ENCODE measurements around the gene CEP89. TPM values are rescaled to one million over a fixed set of nuclear protein-coding genes. Genes with fewer than 3 reads are reported as not detected.
"Not testable (repeated sequence)": the region's sequence is repeated elsewhere in the genome, so short reads cannot be mapped to it uniquely, and the experiment has no call there.

The CEP89 gene
- total RNA-seq, 3 donors from 2014 or later = 14.8 to 17.8 (median 14.8) TPM

DNA sequence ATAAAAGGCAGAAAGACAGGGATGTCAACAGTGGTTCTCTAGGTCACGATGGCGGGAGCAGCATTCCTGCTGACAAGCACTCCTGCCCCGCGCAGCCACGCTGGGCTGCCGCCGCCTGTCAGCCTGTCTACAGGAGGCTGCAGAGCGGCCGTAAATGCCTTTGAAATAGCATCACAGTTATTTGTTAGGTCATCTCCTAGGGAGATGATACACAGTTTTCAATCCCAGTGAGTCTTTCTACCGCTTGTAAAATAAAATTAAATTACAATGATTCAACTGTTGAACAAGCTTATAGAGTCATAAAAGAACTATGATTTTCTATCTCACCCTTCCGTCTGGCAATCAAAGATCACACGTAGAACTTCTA lies 94.9 kb downstream of the CEP89 start:
- Mint-ChIP-seq H3K4me3 (no peak overlapping the region), H3K27me3 (ENCODE audit: low read depth) (no peaks in the 10 kb centered on the region), H3K9me3 (no peaks in the 10 kb centered on the region), H3K36me3 (ENCODE audit: insufficient read depth) (peaks cover 7% of the 10 kb centered on the region), H3K4me1 (ENCODE audit: low read depth) (no peaks in the 10 kb centered on the region)
- no peak for ATAC-seq
- no peak for DNase-seq

DNA sequence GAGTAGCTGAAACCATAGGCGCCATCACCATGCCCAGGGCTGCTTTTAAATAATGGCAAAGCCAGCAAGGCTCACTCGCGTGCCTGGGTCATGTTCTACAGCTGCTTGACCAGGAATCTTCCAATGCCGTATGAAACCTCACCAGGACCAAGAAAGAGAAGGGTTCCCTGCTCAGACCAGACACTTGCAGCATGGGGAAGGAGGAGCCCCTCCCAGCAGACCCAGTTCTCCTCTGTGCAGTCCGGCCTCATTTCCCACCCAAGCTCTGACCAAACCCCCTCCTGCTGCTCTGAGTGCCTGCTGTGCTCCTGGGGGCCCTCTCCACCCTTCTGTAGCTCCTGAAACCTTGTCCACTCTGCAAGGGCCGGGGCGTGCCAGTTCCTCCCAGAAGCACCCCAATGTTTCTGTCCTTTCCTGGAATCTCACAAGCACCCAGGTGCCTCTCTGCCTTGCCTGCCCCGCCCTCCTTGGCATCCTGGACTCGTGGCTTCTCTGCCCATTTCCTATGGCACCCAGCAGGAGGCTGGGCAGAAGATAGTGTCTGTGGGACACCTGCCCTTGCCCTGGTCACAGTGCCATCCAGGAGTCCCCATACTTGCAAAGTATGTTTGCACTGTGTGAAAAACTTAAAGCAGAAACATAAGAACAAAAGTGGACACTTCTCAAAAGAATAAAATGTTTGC lies 95.4 kb downstream of the CEP89 start:
- ATAC-seq (no peak), DNase-seq (no peak)
- H3K36me3 Mint-ChIP-seq (ENCODE audit: insufficient read depth) = peaks cover 7% of the 10 kb centered on the region
- no peaks in the 10 kb centered on the region for H3K27me3 Mint-ChIP-seq (ENCODE audit: low read depth)
- H3K4me1 Mint-ChIP-seq (ENCODE audit: low read depth) = no peaks in the 10 kb centered on the region
- H3K4me3 Mint-ChIP-seq = no peak overlapping the region
- no peaks in the 10 kb centered on the region for H3K9me3 Mint-ChIP-seq

- ATAC-seq (no peak), DNase-seq (no peak)
- H3K9me3 Mint-ChIP-seq = no peaks in the 10 kb centered on the region
- H3K36me3 Mint-ChIP-seq (ENCODE audit: insufficient read depth) = peaks cover 7% of the 10 kb centered on the region
- H3K27me3 Mint-ChIP-seq (ENCODE audit: low read depth) = no peaks in the 10 kb centered on the region
- no peak overlapping the region for H3K4me3 Mint-ChIP-seq
- H3K4me1 Mint-ChIP-seq (ENCODE audit: low read depth) = no peaks in the 10 kb centered on the region
Observed at GRCh38 chr19:32875428-32875827, 96.3 kb downstream of the CEP89 start.

DNA sequence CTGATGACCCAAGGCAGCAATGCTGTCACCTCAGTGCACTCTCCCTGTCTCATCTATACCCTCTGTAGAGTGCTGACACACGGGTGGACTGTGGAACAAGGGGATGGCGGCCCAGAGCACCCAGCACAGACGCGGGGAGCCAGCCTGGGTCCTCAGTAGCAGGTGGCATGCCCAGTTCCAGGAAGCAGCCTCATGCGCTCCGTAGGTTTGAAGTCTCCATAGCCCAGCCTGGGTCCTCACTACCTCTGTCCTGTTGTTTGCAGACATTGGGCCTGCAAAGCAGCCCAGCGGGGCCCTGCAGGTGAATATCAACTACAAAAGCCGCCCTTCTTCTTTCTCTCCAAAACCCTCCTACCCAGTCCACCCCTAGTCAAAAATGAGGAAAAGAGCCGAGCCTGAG lies 97.2 kb downstream of the CEP89 start:
- H3K36me3 Mint-ChIP-seq (ENCODE audit: insufficient read depth) = peaks cover 7% of the 10 kb centered on the region
- H3K9me3 Mint-ChIP-seq = no peaks in the 10 kb centered on the region
- H3K4me3 Mint-ChIP-seq = no peak overlapping the region
- ATAC-seq = no peak
- no peaks in the 10 kb centered on the region for H3K27me3 Mint-ChIP-seq (ENCODE audit: low read depth)
- DNase-seq = no peak
- no peaks in the 10 kb centered on the region for H3K4me1 Mint-ChIP-seq (ENCODE audit: low read depth)

- Mint-ChIP-seq H3K9me3 (no peaks in the 10 kb centered on the region), H3K36me3 (ENCODE audit: insufficient read depth) (peaks cover 5% of the 10 kb centered on the region), H3K27me3 (ENCODE audit: low read depth) (no peaks in the 10 kb centered on the region), H3K4me1 (ENCODE audit: low read depth) (no peaks in the 10 kb centered on the region), H3K4me3 (no peak overlapping the region)
- no peak for DNase-seq
- no peak for ATAC-seq
Observed at GRCh38 chr19:32873247-32873959, 98.4 kb downstream of the CEP89 start.

DNA sequence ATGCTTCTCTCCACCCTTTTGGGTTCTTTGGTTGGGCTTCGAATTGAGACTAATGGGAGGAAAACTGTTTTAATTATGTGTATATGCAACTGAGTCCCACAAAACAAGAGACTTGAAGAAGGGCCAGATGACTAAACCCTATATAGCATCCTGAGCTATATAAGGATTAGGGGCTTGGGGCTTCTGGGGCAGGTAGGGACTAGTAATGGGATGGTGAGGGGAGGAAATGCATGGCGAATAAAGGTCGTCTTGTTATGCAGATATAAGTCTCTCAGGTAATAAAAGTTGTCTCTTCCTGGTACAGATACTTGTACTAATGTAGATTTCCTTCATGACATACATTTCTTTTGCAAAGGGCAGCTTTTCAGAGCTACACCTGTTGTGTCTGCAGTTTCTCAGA lies 99.4 kb downstream of the CEP89 start:
- H3K36me3 Mint-ChIP-seq (ENCODE audit: insufficient read depth) = no peaks in the 10 kb centered on the region
- no peaks in the 10 kb centered on the region for H3K4me1 Mint-ChIP-seq (ENCODE audit: low read depth)
- H3K9me3 Mint-ChIP-seq = no peaks in the 10 kb centered on the region
- DNase-seq (no peak), ATAC-seq (no peak)
- H3K27me3 Mint-ChIP-seq (ENCODE audit: low read depth) = no peaks in the 10 kb centered on the region
- no peak overlapping the region for H3K4me3 Mint-ChIP-seq

GRCh38 chr19:32870981-32871451 lies 100.7 kb downstream of the CEP89 start:
- no peak for ATAC-seq
- H3K4me1 Mint-ChIP-seq (ENCODE audit: low read depth) = no peaks in the 10 kb centered on the region
- H3K9me3 Mint-ChIP-seq = no peaks in the 10 kb centered on the region
- no peak for DNase-seq
- no peaks in the 10 kb centered on the region for H3K36me3 Mint-ChIP-seq (ENCODE audit: insufficient read depth)
- H3K27me3 Mint-ChIP-seq (ENCODE audit: low read depth) = no peaks in the 10 kb centered on the region
- H3K4me3 Mint-ChIP-seq = no peak overlapping the region

- H3K36me3 Mint-ChIP-seq (ENCODE audit: insufficient read depth) = no peaks in the 10 kb centered on the region
- ATAC-seq = no peak
- no peaks in the 10 kb centered on the region for H3K4me1 Mint-ChIP-seq (ENCODE audit: low read depth)
- no peak overlapping the region for H3K4me3 Mint-ChIP-seq
- no peaks in the 10 kb centered on the region for H3K9me3 Mint-ChIP-seq
- DNase-seq = no peak
- no peaks in the 10 kb centered on the region for H3K27me3 Mint-ChIP-seq (ENCODE audit: low read depth)
Observed at GRCh38 chr19:32869966-32870573, 101.7 kb downstream of the CEP89 start.

GRCh38 chr19:32869369-32869965 lies 102.3 kb downstream of the CEP89 start, which contains the start of gene SLC7A9:
Gene SLC7A9 (minus strand): TSS chr19:32869767. CDS start chr19:32868534, 1,233 bp downstream.
- no peaks in the 10 kb centered on the region for H3K4me1 Mint-ChIP-seq (ENCODE audit: low read depth)
- H3K9me3 Mint-ChIP-seq = no peaks in the 10 kb centered on the region
- no peak within 1 kb of the TSS for H3K4me3 Mint-ChIP-seq
- DNase-seq (no peak), ATAC-seq (no peak)
- no peaks in the 10 kb centered on the region for H3K27me3 Mint-ChIP-seq (ENCODE audit: low read depth)
- no peaks in the 10 kb centered on the region for H3K36me3 Mint-ChIP-seq (ENCODE audit: insufficient read depth)

DNA sequence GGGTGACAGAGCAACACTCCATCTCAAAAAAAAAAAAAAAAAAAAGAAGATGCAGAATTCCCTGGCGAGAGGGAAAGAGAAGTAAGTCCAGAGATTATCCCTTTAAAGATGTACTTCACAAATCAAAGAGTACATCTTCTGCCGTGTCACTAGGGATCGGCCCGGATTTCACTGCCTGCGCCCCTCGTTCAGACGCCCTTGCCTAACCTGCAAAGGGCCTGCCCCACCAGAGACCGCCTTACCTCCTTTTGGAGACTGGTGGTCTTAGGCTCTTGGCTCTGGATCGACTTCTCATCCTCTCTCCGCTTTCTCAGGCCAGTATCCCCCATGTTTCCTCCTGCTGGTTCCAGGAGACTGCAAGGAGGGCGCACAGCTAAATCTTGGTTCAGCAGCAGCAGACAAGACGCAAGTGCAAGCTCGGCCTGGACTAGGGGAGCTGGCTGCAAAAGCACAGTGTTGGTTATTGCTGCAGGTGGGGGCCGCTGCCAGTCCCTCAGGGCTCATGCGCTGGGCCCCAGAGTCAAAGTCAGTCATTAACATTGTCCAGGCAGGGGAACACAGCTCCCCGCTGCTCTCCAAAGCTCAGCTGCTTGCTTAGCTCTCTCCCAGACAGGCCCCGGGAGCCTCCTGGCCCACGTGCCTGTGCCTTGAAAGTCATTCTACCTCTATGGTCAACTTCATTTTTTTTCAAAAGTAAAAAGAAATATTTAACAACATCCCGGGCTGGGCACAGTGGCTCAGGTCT lies 103.4 kb downstream of the CEP89 start:
- Mint-ChIP-seq H3K4me1 (ENCODE audit: low read depth) (no peaks in the 10 kb centered on the region), H3K9me3 (no peaks in the 10 kb centered on the region), H3K4me3 (no peak overlapping the region), H3K36me3 (ENCODE audit: insufficient read depth) (no peaks in the 10 kb centered on the region), H3K27me3 (ENCODE audit: low read depth) (no peaks in the 10 kb centered on the region)
- ATAC-seq (no peak), DNase-seq (no peak)

DNA sequence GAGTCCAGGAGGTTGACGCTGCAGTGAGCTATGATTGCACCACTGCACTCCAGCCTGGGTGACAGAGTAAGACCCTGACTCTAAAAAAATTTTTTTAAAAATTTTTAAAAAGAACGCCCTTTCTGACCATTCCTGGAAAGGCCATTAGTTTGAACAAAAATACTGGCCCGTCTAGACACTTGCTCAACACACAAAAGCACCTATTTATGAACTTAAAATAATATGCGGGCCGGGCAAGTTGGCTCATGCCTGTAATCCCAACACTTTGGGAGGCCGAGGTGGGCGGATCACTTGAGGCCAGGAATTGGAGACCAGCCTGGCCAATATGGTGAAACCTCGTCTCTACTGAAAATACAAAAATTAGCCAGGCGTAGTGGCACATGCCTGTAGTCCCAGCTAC lies 104.3 kb downstream of the CEP89 start:
- not testable (repeated sequence) for H3K4me3 Mint-ChIP-seq; H3K27me3 Mint-ChIP-seq (ENCODE audit: low read depth); DNase-seq; H3K36me3 Mint-ChIP-seq (ENCODE audit: insufficient read depth); ATAC-seq; H3K4me1 Mint-ChIP-seq (ENCODE audit: low read depth); H3K9me3 Mint-ChIP-seq

DNA sequence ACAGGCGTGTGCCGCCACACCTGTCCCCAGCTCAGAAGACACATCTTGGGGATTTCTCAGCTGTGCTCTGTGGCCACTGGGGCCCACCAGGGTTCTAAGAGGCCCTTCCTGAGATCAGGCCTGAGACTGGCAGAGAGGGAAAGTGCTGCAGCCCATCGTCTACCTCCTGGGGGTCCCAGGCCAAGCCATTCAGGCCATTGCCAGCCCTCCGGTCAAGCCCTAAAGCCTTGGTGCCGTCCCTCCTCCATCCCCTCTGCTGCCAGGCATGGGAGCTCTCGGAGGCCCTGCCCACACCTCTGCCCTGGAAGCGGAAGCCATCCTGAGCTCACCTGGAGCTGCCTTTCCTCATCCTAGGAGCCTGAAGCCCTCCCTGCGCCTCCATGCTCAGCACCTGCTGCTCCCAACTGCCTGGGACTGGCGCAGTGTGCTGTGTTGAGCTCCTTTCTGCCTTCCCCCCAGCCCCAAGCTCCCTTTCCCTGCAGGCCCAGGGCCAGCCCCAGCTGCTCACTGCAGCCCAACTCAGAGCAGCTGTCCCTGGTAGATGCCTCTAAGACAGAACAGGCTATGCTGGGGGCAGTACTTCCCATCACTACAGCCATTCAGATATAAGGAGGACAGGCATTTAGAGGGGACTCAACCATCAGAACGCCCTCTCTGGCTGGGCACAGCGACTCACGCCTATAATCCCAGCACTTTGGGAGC lies 105.0 kb downstream of the CEP89 start:
- Mint-ChIP-seq H3K4me3 (no peak overlapping the region), H3K36me3 (ENCODE audit: insufficient read depth) (no peaks in the 10 kb centered on the region), H3K4me1 (ENCODE audit: low read depth) (no peaks in the 10 kb centered on the region), H3K27me3 (ENCODE audit: low read depth) (no peaks in the 10 kb centered on the region), H3K9me3 (no peaks in the 10 kb centered on the region)
- no peak for DNase-seq
- ATAC-seq = no peak

DNA sequence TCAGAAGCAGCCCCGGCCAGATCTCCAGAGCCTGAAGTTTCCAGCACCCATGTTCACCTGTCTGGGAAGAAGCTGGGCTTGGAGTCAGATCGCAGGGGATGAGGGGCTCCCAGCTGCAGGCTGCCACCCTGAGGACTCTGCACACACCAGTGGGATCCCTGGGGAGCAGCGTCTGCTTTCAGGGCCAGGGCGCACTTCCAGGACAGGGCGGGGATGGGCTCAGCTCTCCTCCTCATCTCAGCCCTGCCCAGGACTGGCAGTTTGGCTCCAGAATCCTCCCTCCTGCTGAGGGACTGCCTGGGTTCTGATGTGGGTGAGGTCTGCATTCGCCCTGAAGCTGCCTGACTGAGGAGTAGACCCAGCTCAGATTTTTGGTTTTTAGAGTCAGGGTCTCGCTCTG lies 105.7 kb downstream of the CEP89 start:
- no peak for DNase-seq
- no peaks in the 10 kb centered on the region for H3K9me3 Mint-ChIP-seq
- no peak overlapping the region for H3K4me3 Mint-ChIP-seq
- H3K36me3 Mint-ChIP-seq (ENCODE audit: insufficient read depth) = no peaks in the 10 kb centered on the region
- no peaks in the 10 kb centered on the region for H3K27me3 Mint-ChIP-seq (ENCODE audit: low read depth)
- ATAC-seq = no peak
- no peaks in the 10 kb centered on the region for H3K4me1 Mint-ChIP-seq (ENCODE audit: low read depth)

DNA sequence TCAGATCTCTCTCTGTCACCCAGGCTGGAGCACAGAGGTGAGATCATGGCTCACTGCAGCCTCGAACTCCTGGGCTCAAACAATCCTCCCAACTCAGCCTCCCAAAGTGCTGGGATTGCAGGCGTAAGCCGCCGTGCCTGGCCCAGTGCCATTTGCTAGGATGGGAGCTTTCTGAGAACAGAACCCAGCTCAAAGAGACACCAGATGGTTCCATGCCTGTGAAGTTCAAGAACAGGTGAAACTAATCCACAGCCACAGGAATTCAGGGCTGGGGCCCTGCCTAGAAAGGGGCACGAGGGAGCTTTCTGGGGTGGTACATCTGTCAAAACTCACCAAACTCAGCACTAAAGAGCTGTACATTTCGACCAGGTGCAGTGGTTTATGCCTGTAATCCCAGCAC lies 106.4 kb downstream of the CEP89 start:
- H3K4me1 Mint-ChIP-seq (ENCODE audit: low read depth) = no peaks in the 10 kb centered on the region
- ATAC-seq (no peak), DNase-seq (no peak)
- no peaks in the 10 kb centered on the region for H3K27me3 Mint-ChIP-seq (ENCODE audit: low read depth)
- H3K4me3 Mint-ChIP-seq = no peak overlapping the region
- H3K36me3 Mint-ChIP-seq (ENCODE audit: insufficient read depth) = no peaks in the 10 kb centered on the region
- H3K9me3 Mint-ChIP-seq = no peaks in the 10 kb centered on the region

All from activated T-cell treated with anti-CD3 and anti-CD28 coated beads, Interleukin-2, amount 50 U/mL, for 4 hours (primary cell).